T47D (cell line): ENCODE data around the gene DYNLT3.

ENCODE experiments used
- DNase-seq, 2 experiments: peaks; one replicate each; pipeline versions ENCODE4 v3.0.0 to v3.0.0-alpha.2; 2011 to 2012; ENCODE audit warnings: low read depth in 1 of 2, low spot score in 1 of 2
- JUND ChIP-seq: IDR thresholded peaks from 2 replicates; pipeline ENCODE4 v1.6.1; 2012; ENCODE audit warnings: low read depth
- in situ Hi-C: cut with HindIII; loops from 2 replicates; pipeline ENCODE4 v1.10.0; 2016; ENCODE audit warnings: low sequenced_read_pairs, low pct_unique_long_range_greater_than_20kb

DYNLT3 gene

GRCh38 chrX:37825215-37825842 is 22.0 kb downstream of the DYNLT3 start:
- peak in 1 of 2 experiments; percentile 60 for DNase-seq
- TF ChIP-seq JUND, result no peak
- in situ Hi-C loops, result no loop called here

DNA sequence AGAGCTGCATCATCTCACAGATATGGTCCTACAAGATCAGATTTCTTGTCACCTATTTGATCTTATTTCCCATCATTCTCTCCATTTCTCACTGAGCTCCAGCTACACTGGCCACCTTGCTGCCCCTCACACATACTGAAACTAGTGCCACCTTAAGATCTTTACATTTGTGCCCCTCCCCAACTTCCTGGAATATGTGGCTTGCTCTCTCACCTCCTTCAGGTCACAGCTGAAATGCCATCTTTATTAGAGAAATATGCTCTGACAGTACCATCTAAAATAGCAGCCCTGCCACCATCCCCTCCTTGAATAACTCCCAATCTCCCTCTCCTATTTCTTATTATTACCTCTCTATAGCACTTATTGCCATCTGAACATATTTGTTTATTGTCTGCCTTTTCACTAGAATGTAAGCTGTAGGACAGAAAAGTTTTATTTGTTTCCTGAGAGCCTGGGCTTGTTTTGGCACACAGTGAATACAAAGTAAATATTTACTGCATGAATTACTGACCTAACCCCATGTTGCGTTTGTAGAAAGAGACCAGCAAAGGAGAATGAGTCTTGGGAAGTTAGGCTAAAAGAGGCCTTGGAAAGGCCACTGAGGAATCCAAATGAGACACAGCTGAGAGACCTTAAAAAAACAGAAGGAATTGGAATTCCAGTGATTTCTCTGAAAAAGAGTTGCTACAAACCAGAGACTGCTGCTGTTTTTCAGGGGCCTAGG is 22.7 kb downstream of the DYNLT3 start:
- DNase-seq, result peak in 1 of 2 experiments; percentile 71
- in situ Hi-C loops, result no loop called here
- no peak for TF ChIP-seq JUND

DNA sequence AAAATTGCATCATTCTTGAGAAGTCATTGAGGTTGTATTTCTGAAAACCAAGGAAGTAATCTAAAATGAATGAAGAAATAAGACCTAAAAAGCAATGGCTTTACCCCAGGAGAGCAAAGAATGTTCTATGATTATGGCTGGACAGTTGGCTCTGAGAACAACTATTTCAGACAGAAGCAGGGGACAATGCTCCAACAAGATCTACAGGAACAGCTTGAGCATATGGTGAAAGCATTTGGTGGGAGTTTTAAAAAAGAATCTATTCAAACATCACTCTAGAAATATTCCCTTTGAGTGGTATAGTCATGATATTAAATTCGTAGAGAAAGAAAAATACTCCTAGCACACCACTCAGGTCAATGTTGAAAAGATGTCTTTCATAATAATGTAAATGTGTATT is 26.7 kb downstream of the DYNLT3 start:
- TF ChIP-seq JUND, result no peak
- DNase-seq, result no peak
- in situ Hi-C loops, result no loop called here

DNA sequence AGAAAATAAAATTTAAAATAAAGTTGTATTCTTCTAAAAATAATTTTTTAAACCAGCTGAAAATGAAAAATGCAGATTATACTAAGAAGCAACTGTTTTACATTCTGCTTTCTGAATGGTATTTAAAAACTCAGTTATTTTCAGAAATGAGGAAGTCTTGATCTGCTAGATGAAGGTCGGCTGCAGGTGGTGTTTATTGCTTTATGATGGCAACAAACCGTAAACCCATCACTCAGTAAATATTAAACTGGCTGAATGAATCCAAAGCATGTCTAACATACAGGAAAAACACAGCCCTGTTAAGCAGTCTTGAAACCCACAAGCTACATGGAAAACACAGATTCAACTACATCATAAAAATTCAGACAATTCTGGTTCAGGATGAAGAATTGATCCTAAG is 29.3 kb downstream of the DYNLT3 start:
- in situ Hi-C loops, result no loop called here
- TF ChIP-seq JUND, result no peak
- DNase-seq, result no peak

DNA sequence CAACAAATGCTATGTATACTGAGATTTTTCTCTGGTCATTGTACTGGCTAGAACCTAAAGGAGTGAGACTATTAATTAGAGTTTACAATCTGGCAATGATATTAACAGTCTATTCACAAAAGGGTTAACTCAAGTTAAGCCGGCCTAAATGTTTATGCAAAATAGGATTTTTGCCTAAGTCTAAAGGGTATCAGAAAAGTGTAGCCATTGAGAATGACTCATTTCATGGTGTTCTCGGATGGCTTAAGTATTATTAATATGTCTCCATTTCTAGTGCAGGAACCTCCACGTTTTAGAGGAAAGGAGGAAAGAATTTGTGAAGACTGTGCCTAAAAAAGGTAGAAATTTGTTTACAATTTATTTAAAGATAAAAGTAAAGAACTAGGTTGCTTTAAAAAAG is 29.8 kb downstream of the DYNLT3 start:
- in situ Hi-C loops, result no loop called here
- TF ChIP-seq JUND, result no peak
- DNase-seq, result no peak

GRCh38 chrX:37817176-37817575 is 30.2 kb downstream of the DYNLT3 start:
- in situ Hi-C loops, result no loop called here
- no peak for DNase-seq
- no peak for TF ChIP-seq JUND

DNA sequence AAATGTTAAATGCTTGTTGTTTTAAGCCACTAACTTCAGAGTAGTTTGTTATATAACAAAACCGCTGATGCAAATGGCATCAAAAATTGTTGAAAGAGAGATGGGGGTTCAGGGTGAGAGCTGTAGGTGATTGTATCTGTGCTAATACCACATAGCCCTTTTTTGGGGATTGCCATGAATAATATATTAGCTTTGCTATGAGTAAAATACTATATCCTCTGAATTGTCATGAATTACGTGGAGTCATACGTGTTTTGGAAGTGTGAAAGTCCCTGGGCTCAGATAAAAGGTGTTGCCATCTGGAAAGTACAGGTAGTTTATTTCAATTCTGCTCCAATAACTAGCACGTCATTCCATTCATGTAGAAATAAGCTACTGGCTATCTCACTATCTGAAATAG is 30.6 kb downstream of the DYNLT3 start:
- no peak for DNase-seq
- in situ Hi-C loops, result no loop called here

GRCh38 chrX:37815366-37815765 is 32.0 kb downstream of the DYNLT3 start:
- no peak for TF ChIP-seq JUND
- in situ Hi-C loops, result no loop called here
- no peak for DNase-seq

More for the DNA sequence above, 30.6 kb downstream of the DYNLT3 start:
- no peak for TF ChIP-seq JUND

DNA sequence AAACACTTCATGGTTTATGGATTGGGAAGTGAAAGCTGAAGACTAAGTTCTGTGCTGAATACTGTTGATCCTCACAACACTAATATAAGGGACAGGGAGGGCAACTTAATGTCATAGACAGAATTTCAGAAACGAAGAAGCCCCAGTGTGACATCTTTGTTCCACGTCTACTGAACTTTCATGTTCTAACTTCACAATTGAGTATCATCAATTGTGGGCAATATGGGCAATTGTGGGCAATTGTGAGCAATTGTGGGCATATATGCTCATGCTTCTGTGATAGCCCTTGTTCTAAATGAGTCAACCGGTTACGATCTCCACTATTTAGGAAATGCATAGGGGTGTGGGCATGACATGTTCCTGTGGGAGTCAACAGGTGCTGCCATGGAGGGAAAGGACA is 33.8 kb downstream of the DYNLT3 start:
- TF ChIP-seq JUND, result no peak
- no peak for DNase-seq
- in situ Hi-C loops, result no loop called here

GRCh38 chrX:37812110-37812509 is 35.3 kb downstream of the DYNLT3 start:
- in situ Hi-C loops, result no loop called here
- no peak for DNase-seq
- no peak for TF ChIP-seq JUND

DNA sequence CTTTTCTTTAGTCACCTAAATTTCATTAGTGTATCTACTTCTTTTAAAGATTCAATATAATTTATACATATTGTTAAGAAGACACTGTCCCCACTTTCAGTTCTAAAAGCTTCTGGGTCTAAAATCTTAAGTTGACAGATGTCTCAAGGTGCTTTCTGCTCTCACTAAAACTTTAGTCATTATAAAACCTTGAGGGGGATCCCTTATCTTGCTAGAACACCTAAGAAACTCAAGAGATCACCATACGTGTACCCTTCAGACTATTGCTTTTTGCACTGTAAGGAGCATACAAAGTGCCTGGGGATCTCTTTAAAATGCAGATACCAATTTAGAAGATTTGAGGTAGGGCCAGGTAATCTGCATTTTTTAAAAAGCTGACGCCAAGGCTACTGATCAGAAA is 37.4 kb downstream of the DYNLT3 start:
- no peak for TF ChIP-seq JUND
- in situ Hi-C loops, result no loop called here
- DNase-seq, result no peak

DNA sequence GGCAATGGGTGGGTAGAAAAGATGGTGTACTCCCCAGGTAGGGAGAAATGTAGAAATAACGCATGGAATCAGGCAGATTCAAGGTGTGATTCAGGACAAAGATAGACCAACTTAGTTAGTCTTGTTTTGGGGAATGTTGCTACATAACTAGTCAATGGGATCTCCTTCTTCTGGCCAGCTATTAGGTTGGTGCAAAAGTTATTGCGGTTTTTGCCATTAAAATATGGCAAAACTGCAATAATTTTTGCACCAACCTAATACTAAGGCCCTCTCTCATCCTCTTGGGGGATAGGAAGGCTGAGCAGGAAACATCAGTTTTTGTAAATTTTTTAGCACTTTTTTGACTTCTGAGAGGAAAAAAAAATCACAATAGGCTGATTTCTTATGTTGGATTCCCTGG is 44.3 kb downstream of the DYNLT3 start:
- TF ChIP-seq JUND, result no peak
- in situ Hi-C loops, result no loop called here
- no peak for DNase-seq

DNA sequence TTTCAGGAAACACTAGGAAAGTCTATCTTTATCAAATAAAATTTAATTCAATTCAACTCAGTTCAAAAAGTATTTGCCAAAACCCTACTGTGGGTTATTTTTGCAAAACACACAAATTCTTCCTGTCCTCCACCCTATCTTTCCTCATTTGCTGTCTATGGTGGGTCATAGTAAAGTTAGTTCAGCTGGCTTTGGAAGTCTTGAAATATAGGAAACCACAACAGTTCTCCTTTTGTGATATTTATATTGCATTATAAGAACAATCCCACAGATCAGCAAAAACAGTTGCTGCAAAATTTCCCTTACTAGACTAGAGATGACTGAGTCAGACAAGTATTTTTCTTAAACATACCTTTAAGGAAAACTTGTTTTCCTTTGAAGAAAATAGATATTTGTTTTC is 45.3 kb downstream of the DYNLT3 start:
- DNase-seq, result no peak
- no peak for TF ChIP-seq JUND
- in situ Hi-C loops, result no loop called here

- in situ Hi-C loops, result no loop called here
- DNase-seq, result no peak
- TF ChIP-seq JUND, result no peak
Measured at GRCh38 chrX:37800717-37801116, 46.7 kb downstream of the DYNLT3 start.
